Tibial nerve (tissue), 4 donors: ENCODE results near the gene PDE1A. TPM values are rescaled to one million over a fixed set of nuclear protein-coding genes. Genes with fewer than 3 reads are reported as not detected.

Source experiments
- DNase-seq, 2 donors: peaks; one replicate each; pipeline ENCODE4 v3.0.0-alpha.2; 2019; ENCODE audit warnings: low spot score in 2 of 2
- H3K27ac ChIP-seq, 4 donors: fragments of 200-600 bp; sonication (generic) in 3 of 4; one replicate each; pipeline ENCODE4 v1.5.1; 2017 to 2019; ENCODE audit warnings: mild to moderate bottlenecking in 1 of 4
- H3K27me3 ChIP-seq, 2 donors: fragments of 200-600 bp; sonication (generic) in 1 of 2; one replicate each; pipeline versions ENCODE4 v1.5.1 to v1.6.0; 2017 to 2019
- H3K36me3 ChIP-seq, 3 donors: fragments of 200-600 bp; sonication (generic); one replicate each; pipeline ENCODE4 v1.5.1; 2018 to 2019
- H3K4me1 ChIP-seq, 4 donors: fragments of 200-600 bp; sonication (generic) in 3 of 4; one replicate each; pipeline ENCODE4 v1.5.1; 2017 to 2019
- H3K4me3 ChIP-seq, 4 donors: fragments of 200-600 bp; sonication (generic) in 3 of 4; one replicate each; pipeline ENCODE4 v1.5.1; 2017 to 2019; ENCODE audit warnings: mild to moderate bottlenecking in 1 of 4, moderate library complexity in 1 of 4
- H3K9me3 ChIP-seq, 4 donors: fragments of 200-600 bp; sonication (generic) in 3 of 4; one replicate each; pipeline ENCODE4 v1.5.1; 2017 to 2019
- CTCF ChIP-seq, 5 experiments: fragments of 200-600 bp in 3 of 5; fragments of 450-650 bp in 2 of 5; sonication (generic) in 3 of 5; IDR thresholded peaks; one replicate each; pipeline ENCODE4 v1.5.1; 2016 to 2019; ENCODE audit warnings: antibody characterized with exemption in 5 of 5, mild to moderate bottlenecking in 3 of 5, moderate library complexity in 2 of 5
- EP300 ChIP-seq, 2 donors: sonication (generic); formaldehyde crosslinking; IDR thresholded peaks; one replicate each; pipeline ENCODE4 v1.6.1; 2017; ENCODE audit warnings: antibody characterized with exemption in 2 of 2, mild to moderate bottlenecking in 1 of 2
- POLR2A ChIP-seq, 2 donors: fragments of 450-650 bp; IDR thresholded peaks; one replicate each; pipeline ENCODE4 v1.6.1; 2017; ENCODE audit warnings: antibody characterized with exemption in 2 of 2, mild to moderate bottlenecking in 2 of 2, moderate library complexity in 2 of 2
- WGBS, 2 donors: methylation state at CpG; one replicate each; pipeline ENCODE4 v1.1.5; 2018; 5-methylcytosine and 5-hydroxymethylcytosine counted together
- total RNA-seq, 4 donors: library from RNA; depleted of rRNA; stranded (reverse); fragments of >200 nt; gene quantifications; one replicate each; pipeline ENCODE4 v1.1.0, GENCODE V29; 2016

PDE1A gene
- total RNA-seq, 4 donors from 2014 or later, result 21.6 to 51.8 (median 43.7) TPM

DNA sequence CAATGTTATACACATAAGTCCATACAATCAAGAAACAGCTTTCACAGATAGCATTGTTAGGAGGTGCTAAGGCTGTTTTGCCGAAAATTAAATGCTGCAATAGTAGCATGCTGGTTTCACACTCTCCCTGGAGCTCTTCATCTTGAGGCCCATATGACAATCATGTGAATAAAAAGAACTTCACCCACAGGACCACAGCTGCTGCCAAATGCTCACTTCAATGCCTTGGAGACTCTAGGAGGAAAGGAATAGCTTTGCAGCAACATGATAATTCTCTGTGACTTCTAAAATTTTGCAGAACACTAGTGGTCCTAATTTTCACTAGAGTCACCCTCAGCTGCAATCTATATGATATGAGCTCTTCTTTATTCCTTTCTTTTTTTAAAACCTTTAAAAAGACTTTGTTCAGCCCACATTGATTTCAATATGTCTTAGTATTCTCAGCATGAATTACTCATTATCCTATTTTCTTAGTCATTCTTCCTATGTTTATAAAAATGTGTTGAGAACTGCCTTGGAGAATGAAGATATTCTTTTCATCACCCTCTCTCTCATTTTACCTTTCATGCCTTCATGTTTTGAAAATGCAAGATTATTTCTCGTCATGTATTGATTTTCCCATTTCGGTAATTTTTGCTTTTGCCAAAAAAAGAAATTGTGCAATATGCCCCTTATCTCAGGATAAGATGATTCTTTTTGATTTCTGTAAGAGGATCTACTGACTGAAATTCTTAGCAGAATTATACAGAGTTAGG, 108.2 kb downstream of the PDE1A start:
- no peaks in the 10 kb centered on the region for H3K36me3 ChIP-seq
- no peak for DNase-seq
- TF ChIP-seq CTCF (IDR thresholded peaks at IDR 0.05), result no peak
- no peak for TF ChIP-seq POLR2A (IDR thresholded peaks at IDR 0.05)
- TF ChIP-seq EP300 (IDR thresholded peaks at IDR 0.05), result no peak
- H3K27me3 ChIP-seq, result no peaks in the 10 kb centered on the region
- no peaks in the 10 kb centered on the region for H3K9me3 ChIP-seq
- peaks cover 0 to 27% (median 3%) of the 10 kb centered on the region in 4 donors for H3K4me1 ChIP-seq
- WGBS, 2 donors, result 64 to 72% methylated on average over 3 of the region's 3 CpGs
- H3K4me3 ChIP-seq, result no peak overlapping the region
- no peak overlapping the region for H3K27ac ChIP-seq

DNA sequence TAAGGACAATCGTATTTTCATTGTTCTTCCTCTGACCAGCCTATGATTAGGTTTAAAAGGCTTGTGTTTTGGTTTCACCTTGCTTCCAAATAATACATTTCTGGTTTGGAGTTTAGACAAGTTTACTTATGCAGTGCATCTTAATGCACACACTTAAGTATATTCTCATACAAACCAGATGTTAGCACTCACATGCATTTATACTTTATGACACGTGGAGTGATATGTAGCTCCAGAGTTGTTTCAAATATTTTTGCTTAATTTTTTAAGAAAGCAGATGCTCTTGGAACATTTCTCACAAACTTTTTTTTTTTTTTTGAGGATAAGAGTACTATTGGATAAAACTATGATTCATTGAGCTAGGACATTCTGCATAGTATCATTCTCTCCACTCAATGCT, 109.9 kb downstream of the PDE1A start:
- Histone ChIP-seq H3K27ac (no peak overlapping the region), H3K4me1 (peaks cover 0 to 27% (median 3%) of the 10 kb centered on the region in 4 donors), H3K36me3 (no peaks in the 10 kb centered on the region), H3K9me3 (no peaks in the 10 kb centered on the region), H3K4me3 (no peak overlapping the region), H3K27me3 (no peaks in the 10 kb centered on the region)
- 75 to 78% methylated on average over 2 of the region's 2 CpGs for WGBS, 2 donors
- TF ChIP-seq CTCF (IDR thresholded peaks at IDR 0.05), result no peak
- no peak for TF ChIP-seq EP300 (IDR thresholded peaks at IDR 0.05)
- TF ChIP-seq POLR2A (IDR thresholded peaks at IDR 0.05), result no peak
- DNase-seq, result no peak

DNA sequence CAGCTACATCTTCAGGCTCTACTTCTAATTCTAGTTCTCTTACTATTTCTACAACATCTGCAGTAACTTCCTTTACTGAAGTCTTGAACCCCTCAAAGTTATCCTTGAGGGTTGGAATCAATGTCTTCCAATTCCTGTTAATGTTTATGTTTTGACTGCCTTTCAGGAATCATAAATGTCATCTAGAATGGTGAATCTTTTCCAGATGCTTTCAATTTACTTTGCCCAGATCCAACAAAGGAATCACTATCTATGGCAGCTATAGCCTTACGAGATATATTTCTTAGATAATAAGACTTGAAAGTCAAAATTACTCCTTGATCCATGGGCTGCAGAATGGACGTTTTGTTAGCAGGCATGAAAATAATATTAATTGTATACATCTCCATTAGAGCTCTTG, 123.9 kb downstream of the PDE1A start:
- no peak for DNase-seq
- WGBS, 2 donors, result 56 to 58% methylated on average over 2 of the region's 2 CpGs
- no peaks in the 10 kb centered on the region for H3K9me3 ChIP-seq
- TF ChIP-seq POLR2A (IDR thresholded peaks at IDR 0.05), result no peak
- no peak for TF ChIP-seq EP300 (IDR thresholded peaks at IDR 0.05)
- TF ChIP-seq CTCF (IDR thresholded peaks at IDR 0.05), result no peak
- H3K4me3 ChIP-seq, result no peak overlapping the region
- no peaks in the 10 kb centered on the region for H3K4me1 ChIP-seq
- no peaks in the 10 kb centered on the region for H3K36me3 ChIP-seq
- H3K27ac ChIP-seq, result no peak overlapping the region
- H3K27me3 ChIP-seq, result no peaks in the 10 kb centered on the region

DNA sequence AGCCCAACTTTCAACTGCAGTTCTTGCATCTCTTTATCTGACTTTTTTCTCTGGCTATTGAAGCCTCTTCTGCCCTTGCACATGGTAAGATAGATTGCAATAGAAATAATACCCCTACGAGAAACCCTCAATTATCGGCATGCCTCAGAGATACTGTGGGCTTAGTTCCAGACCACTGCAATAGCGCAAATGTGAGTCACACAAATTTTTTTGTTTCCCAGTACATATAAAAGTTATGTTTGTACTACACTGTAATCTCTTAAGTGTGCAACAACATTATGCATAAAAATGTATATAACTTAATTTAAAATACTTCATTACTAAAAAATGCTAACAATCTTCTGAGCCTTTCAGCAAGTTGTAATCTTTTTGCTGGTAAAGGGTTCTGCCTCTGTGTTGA, 124.7 kb downstream of the PDE1A start:
- H3K36me3 ChIP-seq, result no peaks in the 10 kb centered on the region
- H3K4me3 ChIP-seq, result no peak overlapping the region
- H3K27ac ChIP-seq, result no peak overlapping the region
- no peak for DNase-seq
- H3K4me1 ChIP-seq, result no peaks in the 10 kb centered on the region
- H3K9me3 ChIP-seq, result no peaks in the 10 kb centered on the region
- H3K27me3 ChIP-seq, result no peaks in the 10 kb centered on the region
- TF ChIP-seq CTCF (IDR thresholded peaks at IDR 0.05), result no peak
- no peak for TF ChIP-seq EP300 (IDR thresholded peaks at IDR 0.05)
- TF ChIP-seq POLR2A (IDR thresholded peaks at IDR 0.05), result no peak
- WGBS, 2 donors, result 69 to 71% methylated on average over 3 of the region's 3 CpGs

DNA sequence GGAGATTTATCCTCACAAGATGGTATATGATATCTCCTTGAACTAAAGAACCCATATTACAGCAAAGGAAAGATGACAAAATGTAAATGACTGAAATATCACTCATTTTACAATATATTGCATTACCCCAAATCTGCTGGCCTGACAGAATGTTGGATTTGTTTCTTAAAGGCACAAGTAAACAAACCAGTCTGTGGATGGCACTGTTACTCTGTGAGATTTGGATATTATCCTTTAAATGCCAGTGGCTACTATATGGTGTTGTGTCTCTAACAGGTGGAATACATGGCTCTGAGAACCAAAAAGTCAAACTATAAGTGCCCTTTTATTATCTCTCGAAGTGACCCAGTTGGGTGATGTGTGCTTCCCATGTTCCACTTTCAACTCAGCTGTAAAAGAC, 125.7 kb downstream of the PDE1A start:
- Histone ChIP-seq H3K9me3 (no peaks in the 10 kb centered on the region), H3K27ac (no peak overlapping the region), H3K4me3 (no peak overlapping the region), H3K36me3 (no peaks in the 10 kb centered on the region), H3K4me1 (no peaks in the 10 kb centered on the region), H3K27me3 (no peaks in the 10 kb centered on the region)
- 86 to 92% methylated on average over 1 of the region's 1 CpG for WGBS, 2 donors
- TF ChIP-seq CTCF (IDR thresholded peaks at IDR 0.05) (no peak), POLR2A (IDR thresholded peaks at IDR 0.05) (no peak), EP300 (IDR thresholded peaks at IDR 0.05) (no peak)
- no peak for DNase-seq
